Measurements from ENCODE around the gene OSBPL8. TPM values are rescaled to one million over a fixed set of nuclear protein-coding genes. Genes with fewer than 3 reads are reported as not detected.

Gene OSBPL8
- total RNA-seq, 3 donors from 2014 or later (not counting 1 experiment from before 2014, with no cell fraction given): 133 to 154 (median 138) TPM

DNA sequence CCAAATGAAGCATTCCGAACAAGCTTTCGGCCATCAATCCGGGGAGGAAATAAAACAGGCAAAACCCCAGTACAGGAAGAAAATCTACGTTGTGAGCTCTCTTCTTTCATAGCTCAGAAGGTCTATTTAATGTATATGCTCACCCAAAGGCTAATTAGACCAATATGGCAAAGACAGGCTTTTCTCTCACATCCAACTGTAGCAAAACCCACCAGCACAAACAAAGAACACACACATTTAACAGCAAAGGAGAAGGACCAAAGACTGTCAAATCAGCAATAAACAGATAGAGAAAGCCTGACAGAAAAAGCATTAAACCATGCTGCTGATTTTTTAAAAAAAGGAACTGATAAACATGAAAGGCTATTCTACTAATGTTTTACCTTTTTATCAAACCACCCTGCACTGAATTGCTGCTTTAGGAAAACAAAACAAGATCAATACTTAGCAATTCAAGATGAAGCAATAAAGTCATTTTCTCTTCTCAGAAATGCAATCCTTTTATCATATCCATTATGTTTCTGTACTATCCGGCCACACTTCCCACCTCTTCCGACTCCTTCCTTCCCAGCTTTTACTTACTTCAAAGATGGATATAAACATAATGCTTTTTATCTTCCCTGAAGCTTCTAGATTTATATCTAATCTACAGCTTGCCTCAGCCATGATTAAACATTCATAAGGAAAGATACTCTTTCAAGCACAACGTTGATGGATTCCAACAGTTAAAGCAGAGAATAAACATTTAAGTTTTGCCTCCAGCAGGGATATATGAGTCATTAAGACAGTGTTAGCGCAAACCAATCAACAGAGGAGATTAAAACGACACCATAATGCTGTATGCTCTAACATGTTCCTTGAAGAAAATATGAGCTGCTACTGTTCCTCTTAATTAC lies 136.8 kb downstream of the OSBPL8 start:
- H3K27ac Mint-ChIP-seq: peak overlapping the region in 1 of 2 donors; percentile 4
- Histone ChIP-seq H3K4me1 (ENCODE audit: control insufficient read depth, insufficient read depth, low read length) (no peaks in the 10 kb centered on the region), H3K27me3 (ENCODE audit: control insufficient read depth, insufficient read depth, low read length) (no peaks in the 10 kb centered on the region), H3K36me3 (ENCODE audit: control insufficient read depth, insufficient read depth, low read length) (no peaks in the 10 kb centered on the region), H3K9me3 (ENCODE audit: control insufficient read depth, insufficient read depth, low read length) (no peaks in the 10 kb centered on the region), H3K4me3 (ENCODE audit: low read length) (no peak overlapping the region), H3K27ac (ENCODE audit: low read length) (no peak overlapping the region)
- intact Hi-C loops (cut with micrococcal nuclease): no loop called here
- ATAC-seq (no peak), DNase-seq (no peak)
- peaks cover 30 to 31% of the 10 kb centered on the region in 2 donors for H3K4me1 Mint-ChIP-seq
- peaks cover 10% of the 10 kb centered on the region for H3K36me3 Mint-ChIP-seq
- H3K4me3 Mint-ChIP-seq: no peak overlapping the region
- H3K27me3 Mint-ChIP-seq (ENCODE audit: low read depth in 2 of 2): no peaks in the 10 kb centered on the region
- WGBS (ENCODE audit: insufficient coverage): 92% methylated on average over 9 of the region's 9 CpGs
- TF ChIP-seq, protein P1, sequence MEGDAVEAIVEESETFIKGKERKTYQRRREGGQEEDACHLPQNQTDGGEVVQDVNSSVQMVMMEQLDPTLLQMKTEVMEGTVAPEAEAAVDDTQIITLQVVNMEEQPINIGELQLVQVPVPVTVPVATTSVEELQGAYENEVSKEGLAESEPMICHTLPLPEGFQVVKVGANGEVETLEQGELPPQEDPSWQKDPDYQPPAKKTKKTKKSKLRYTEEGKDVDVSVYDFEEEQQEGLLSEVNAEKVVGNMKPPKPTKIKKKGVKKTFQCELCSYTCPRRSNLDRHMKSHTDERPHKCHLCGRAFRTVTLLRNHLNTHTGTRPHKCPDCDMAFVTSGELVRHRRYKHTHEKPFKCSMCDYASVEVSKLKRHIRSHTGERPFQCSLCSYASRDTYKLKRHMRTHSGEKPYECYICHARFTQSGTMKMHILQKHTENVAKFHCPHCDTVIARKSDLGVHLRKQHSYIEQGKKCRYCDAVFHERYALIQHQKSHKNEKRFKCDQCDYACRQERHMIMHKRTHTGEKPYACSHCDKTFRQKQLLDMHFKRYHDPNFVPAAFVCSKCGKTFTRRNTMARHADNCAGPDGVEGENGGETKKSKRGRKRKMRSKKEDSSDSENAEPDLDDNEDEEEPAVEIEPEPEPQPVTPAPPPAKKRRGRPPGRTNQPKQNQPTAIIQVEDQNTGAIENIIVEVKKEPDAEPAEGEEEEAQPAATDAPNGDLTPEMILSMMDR (IDR thresholded peaks at IDR 0.05): no peak
- H3K9me3 Mint-ChIP-seq: no peaks in the 10 kb centered on the region

- Mint-ChIP-seq H3K27me3 (ENCODE audit: low read depth in 2 of 2) (no peaks in the 10 kb centered on the region), H3K4me1 (peaks cover 32 to 35% of the 10 kb centered on the region in 2 donors), H3K4me3 (no peak overlapping the region), H3K36me3 (peaks cover 10% of the 10 kb centered on the region), H3K9me3 (no peaks in the 10 kb centered on the region), H3K27ac (no peak overlapping the region)
- DNase-seq: no peak
- no peaks in the 10 kb centered on the region for H3K27me3 ChIP-seq (ENCODE audit: control insufficient read depth, insufficient read depth, low read length)
- WGBS (ENCODE audit: insufficient coverage): 100% methylated on average over 1 of the region's 2 CpGs
- no peak for ATAC-seq
- no peaks in the 10 kb centered on the region for H3K9me3 ChIP-seq (ENCODE audit: control insufficient read depth, insufficient read depth, low read length)
- no peak overlapping the region for H3K4me3 ChIP-seq (ENCODE audit: low read length)
- H3K36me3 ChIP-seq (ENCODE audit: control insufficient read depth, insufficient read depth, low read length): no peaks in the 10 kb centered on the region
- H3K4me1 ChIP-seq (ENCODE audit: control insufficient read depth, insufficient read depth, low read length): no peaks in the 10 kb centered on the region
- intact Hi-C loops (cut with micrococcal nuclease): no loop called here
- TF ChIP-seq, protein P1 (IDR thresholded peaks at IDR 0.05): no peak
- no peak overlapping the region for H3K27ac ChIP-seq (ENCODE audit: low read length)
Observed at GRCh38 chr12:76422154-76422542, 137.4 kb downstream of the OSBPL8 start.

- Histone ChIP-seq H3K27me3 (ENCODE audit: control insufficient read depth, insufficient read depth, low read length) (no peaks in the 10 kb centered on the region), H3K36me3 (ENCODE audit: control insufficient read depth, insufficient read depth, low read length) (no peaks in the 10 kb centered on the region), H3K4me1 (ENCODE audit: control insufficient read depth, insufficient read depth, low read length) (no peaks in the 10 kb centered on the region), H3K27ac (ENCODE audit: low read length) (no peak overlapping the region), H3K4me3 (ENCODE audit: low read length) (no peak overlapping the region), H3K9me3 (ENCODE audit: control insufficient read depth, insufficient read depth, low read length) (no peaks in the 10 kb centered on the region)
- Mint-ChIP-seq H3K27me3 (ENCODE audit: low read depth in 2 of 2) (no peaks in the 10 kb centered on the region), H3K4me1 (peaks cover 27 to 28% of the 10 kb centered on the region in 2 donors), H3K9me3 (no peaks in the 10 kb centered on the region), H3K27ac (no peak overlapping the region), H3K4me3 (no peak overlapping the region), H3K36me3 (peaks cover 6% of the 10 kb centered on the region)
- WGBS (ENCODE audit: insufficient coverage): no CpG with 5 or more reads among the region's 2 CpGs
- TF ChIP-seq, protein P1 (IDR thresholded peaks at IDR 0.05): no peak
- DNase-seq: no peak
- ATAC-seq: no peak
- intact Hi-C loops (cut with micrococcal nuclease): no loop called here
Observed at GRCh38 chr12:76421046-76421445, 138.5 kb downstream of the OSBPL8 start.

All from natural killer cell (primary cell).